SJSA1 (cell line): ENCODE measurements around the gene OOSP3. TPM values are rescaled to one million over a fixed set of nuclear protein-coding genes. Genes with fewer than 3 reads are reported as not detected.

Experiments used
- DNase-seq, 2 experiments: peaks; one replicate each; pipeline ENCODE4 v3.0.0-alpha.2; 2015 to 2020; ENCODE audit warnings: low spot score in 2 of 2, low read depth in 1 of 2
- H3K27ac ChIP-seq: fragments of 250-450 bp; sonication (Bioruptor Pico); 2 replicates; pipeline ENCODE4 v1.5.1; 2020; ENCODE audit warnings: mild to moderate bottlenecking, moderate library complexity
- H3K27me3 ChIP-seq: fragments of 250-450 bp; sonication (Bioruptor Pico); replicated peaks from 2 replicates; pipeline ENCODE4 v1.5.1; 2020; ENCODE audit warnings: mild to moderate bottlenecking, moderate library complexity
- H3K36me3 ChIP-seq: fragments of 250-450 bp; sonication (Bioruptor Pico); 2 replicates; pipeline ENCODE4 v1.5.1; 2020; ENCODE audit warnings: mild to moderate bottlenecking
- H3K4me1 ChIP-seq: fragments of 250-450 bp; sonication (Bioruptor Pico); replicated peaks from 2 replicates; pipeline ENCODE4 v1.6.1; 2021; ENCODE audit warnings: mild to moderate bottlenecking
- H3K4me3 ChIP-seq: fragments of 250-450 bp; sonication (Bioruptor Pico); 2 replicates; pipeline ENCODE4 v1.5.1; 2020; ENCODE audit warnings: mild to moderate bottlenecking
- H3K9me3 ChIP-seq: fragments of 250-450 bp; sonication (Bioruptor Pico); replicated peaks from 2 replicates; pipeline ENCODE4 v1.5.1; 2020; ENCODE audit warnings: mild to moderate bottlenecking
- total RNA-seq: library from RNA; depleted of rRNA; stranded (reverse); fragments of >200 nt; shearing (Covaris generic); gene quantifications from 2 replicates; pipeline ENCODE4 v1.2.3, GENCODE V29; 2014; rRNA removed

OOSP3 gene
- total RNA-seq, 1 experiment from 2014 or later = not detected

DNA sequence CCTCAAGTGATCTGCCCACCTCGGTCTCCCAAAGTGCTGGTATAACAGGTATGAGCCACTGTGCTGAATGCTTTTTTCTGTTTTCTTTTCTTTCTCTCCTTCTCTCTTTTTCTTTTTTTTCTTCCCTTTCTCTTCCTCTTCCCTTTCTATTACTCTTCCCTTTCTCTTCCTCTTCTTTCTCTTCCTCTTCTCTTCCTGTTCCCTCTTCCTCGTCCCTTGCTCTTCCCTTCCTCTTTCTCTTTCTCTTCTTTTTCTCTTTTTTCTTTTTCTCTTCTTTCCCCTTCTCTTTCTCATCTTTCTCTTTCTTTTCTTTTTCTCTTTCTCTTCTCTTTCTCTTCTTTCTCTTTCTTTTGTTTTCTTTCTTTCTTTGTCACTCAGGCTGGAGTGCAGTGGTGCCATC is 60.9 kb downstream of the OOSP3 start:
- DNase-seq = no peak
- Histone ChIP-seq H3K27me3 (peaks cover 7% of the 10 kb centered on the region; the same call in 1 of the 2 replicates), H3K4me1 (no peaks in the 10 kb centered on the region), H3K4me3 (no peak overlapping the region), H3K9me3 (no peaks in the 10 kb centered on the region), H3K27ac (no peak overlapping the region), H3K36me3 (no peaks in the 10 kb centered on the region)

DNA sequence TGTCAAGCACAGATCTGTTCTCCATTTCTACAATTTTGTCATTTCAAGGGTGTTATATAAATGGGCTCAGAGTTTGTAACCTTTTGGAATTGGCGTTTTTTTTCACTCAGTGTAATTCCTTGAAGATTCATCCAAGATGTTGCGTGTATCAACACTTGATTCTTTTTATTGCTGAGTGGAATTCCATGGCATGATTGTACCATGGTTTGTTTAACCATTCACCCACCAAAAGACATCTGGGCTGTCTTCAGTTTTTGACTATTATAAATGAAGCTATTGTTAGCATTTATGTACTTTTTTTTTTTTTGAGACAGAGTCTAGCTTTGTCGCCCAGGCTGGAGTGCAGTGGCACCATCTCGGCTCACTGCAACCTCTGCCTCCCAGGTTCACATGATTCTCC is 62.5 kb downstream of the OOSP3 start:
- Histone ChIP-seq H3K4me1 (no peaks in the 10 kb centered on the region), H3K4me3 (no peak overlapping the region), H3K36me3 (no peaks in the 10 kb centered on the region), H3K27ac (no peak overlapping the region), H3K9me3 (no peaks in the 10 kb centered on the region), H3K27me3 (peaks cover 7% of the 10 kb centered on the region; the same call in 1 of the 2 replicates)
- DNase-seq = no peak

DNA sequence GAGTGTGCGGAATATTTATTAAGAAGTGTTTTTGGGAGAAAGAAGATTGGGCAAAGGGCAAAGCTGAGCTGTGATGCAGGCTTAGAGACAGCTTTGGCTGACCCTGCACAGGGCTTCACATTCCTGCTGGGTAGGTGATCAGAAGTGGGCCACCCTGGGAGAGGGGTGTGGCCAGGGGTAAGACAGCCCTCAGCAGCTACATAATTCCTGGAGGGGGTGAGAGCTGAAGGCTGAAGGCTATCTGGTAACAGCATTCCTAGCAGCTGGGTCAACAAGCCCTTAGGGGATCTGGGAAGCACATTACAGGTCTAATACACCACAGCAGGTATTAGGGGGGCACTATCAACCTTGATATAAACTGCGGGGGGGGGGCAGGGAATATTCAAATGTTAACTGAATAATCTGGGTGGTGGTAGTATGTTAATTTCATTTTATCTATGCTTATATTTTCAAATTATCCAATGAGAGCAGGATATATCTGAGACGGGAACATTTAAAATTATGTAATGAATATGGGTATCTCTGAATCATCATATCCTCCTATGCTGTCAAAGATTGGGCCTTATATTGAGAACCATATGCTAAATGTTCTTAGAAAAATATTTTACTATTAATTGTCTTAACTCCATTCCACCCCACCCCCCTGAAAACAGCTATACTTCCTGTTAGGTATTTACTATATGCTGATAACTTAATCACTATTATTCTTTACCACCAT is 65.6 kb downstream of the OOSP3 start:
- Histone ChIP-seq H3K9me3 (no peaks in the 10 kb centered on the region), H3K27me3 (peaks cover 7% of the 10 kb centered on the region; the same call in 1 of the 2 replicates), H3K27ac (no peak overlapping the region), H3K4me3 (no peak overlapping the region), H3K4me1 (no peaks in the 10 kb centered on the region), H3K36me3 (no peaks in the 10 kb centered on the region)
- no peak for DNase-seq

DNA sequence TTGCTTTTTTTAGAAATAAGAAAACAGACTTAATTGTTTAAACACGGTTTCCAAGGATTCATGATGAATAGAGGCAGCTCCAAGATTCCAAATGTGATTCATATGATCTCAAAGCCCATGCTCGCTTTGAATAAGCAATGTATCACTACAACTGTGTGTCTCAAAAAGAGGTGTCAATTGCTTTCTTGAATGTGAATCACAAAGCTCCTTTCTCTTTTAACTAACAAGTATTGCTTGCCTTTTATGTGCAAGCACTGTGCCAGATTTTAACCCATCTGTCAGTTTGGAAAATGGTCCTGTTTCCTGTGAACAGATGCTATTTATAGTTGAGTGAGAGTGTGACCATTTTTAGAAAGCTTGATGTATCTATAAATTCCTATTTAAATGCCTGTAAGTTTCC is 66.1 kb downstream of the OOSP3 start:
- Histone ChIP-seq H3K4me1 (no peaks in the 10 kb centered on the region), H3K4me3 (no peak overlapping the region), H3K36me3 (no peaks in the 10 kb centered on the region), H3K27me3 (peaks cover 7% of the 10 kb centered on the region; the same call in 1 of the 2 replicates), H3K9me3 (no peaks in the 10 kb centered on the region), H3K27ac (no peak overlapping the region)
- no peak for DNase-seq

Other genes with a start within 250 kb of the OOSP3 start
- gene PATL1, start 209.7 kb upstream of the OOSP3 start, total RNA-seq = 17.7 and 24.9 TPM in 2 replicates
- gene OR10V1, start 164.9 kb upstream of the OOSP3 start, total RNA-seq = not detected in 2 replicates
- 29.7 and 31.3 TPM in 2 replicates for gene STX3, start 123.4 kb upstream of the OOSP3 start, total RNA-seq
- gene MRPL16, start 68.0 kb upstream of the OOSP3 start, total RNA-seq = 93.0 and 117 TPM in 2 replicates
- gene CBLIF, start 33.3 kb upstream of the OOSP3 start, total RNA-seq = not detected in 2 replicates
- not detected in 2 replicates for gene TCN1, start 12.3 kb upstream of the OOSP3 start, total RNA-seq
- gene OOSP1, start 59.6 kb downstream of the OOSP3 start, total RNA-seq = not detected in 2 replicates
- gene OOSP4A, start 85.3 kb downstream of the OOSP3 start, total RNA-seq = not detected in 2 replicates
- not detected in 2 replicates for gene OOSP4B, start 138.4 kb downstream of the OOSP3 start, total RNA-seq
- not detected in 2 replicates for gene OOSP2, start 161.6 kb downstream of the OOSP3 start, total RNA-seq
- not detected in 2 replicates for gene MS4A3, start 177.9 kb downstream of the OOSP3 start, total RNA-seq
- gene MS4A2, start 209.9 kb downstream of the OOSP3 start, total RNA-seq = not detected in 2 replicates